Measurements from ENCODE around the gene IDH2. TPM values are rescaled to one million over a fixed set of nuclear protein-coding genes. Genes with fewer than 3 reads are reported as not detected.
A peak's percentile ranks its signal among the peaks of the same experiment; 100 is the strongest.
"Not testable (repeated sequence)": the region's sequence is repeated elsewhere in the genome, so short reads cannot be mapped to it uniquely, and the experiment has no call there.

Gene IDH2
- total RNA-seq, 1 experiment from 2014 or later, result 53.3 TPM

DNA sequence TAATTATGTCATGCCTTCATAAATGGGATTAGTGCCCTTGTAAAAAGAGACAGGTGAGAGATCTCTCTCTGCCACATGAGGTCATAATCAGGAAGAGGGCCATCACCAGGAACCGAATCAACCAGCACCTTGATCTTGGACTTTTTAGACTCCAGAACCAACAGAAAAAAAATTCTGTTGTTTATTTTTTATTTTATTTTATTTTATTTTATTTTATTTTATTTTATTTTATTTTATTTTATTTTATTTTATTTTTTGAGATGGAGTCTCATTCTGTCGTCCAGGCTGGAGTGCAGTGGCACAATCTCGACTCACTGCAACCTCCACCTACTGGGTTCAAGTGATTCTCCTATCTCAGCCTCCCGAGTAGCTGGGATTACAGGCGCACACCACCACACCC is 5.8 kb upstream of the IDH2 start:
- H3K9me3 Mint-ChIP-seq; ATAC-seq; H3K4me3 Mint-ChIP-seq; CTCF ChIA-PET; POLR2A ChIA-PET; H3K27ac Mint-ChIP-seq; H3K36me3 Mint-ChIP-seq; DNase-seq (ENCODE audit: low spot score): not testable (repeated sequence)
- peak; percentile 97 for TF ChIP-seq HMGA2 (CRISPR knock-in tag; IDR thresholded peaks at IDR 0.05)
- peaks cover 16% of the 10 kb centered on the region for H3K4me1 Mint-ChIP-seq
- H3K27me3 Mint-ChIP-seq (ENCODE audit: low read depth), result peaks cover 28% of the 10 kb centered on the region

DNA sequence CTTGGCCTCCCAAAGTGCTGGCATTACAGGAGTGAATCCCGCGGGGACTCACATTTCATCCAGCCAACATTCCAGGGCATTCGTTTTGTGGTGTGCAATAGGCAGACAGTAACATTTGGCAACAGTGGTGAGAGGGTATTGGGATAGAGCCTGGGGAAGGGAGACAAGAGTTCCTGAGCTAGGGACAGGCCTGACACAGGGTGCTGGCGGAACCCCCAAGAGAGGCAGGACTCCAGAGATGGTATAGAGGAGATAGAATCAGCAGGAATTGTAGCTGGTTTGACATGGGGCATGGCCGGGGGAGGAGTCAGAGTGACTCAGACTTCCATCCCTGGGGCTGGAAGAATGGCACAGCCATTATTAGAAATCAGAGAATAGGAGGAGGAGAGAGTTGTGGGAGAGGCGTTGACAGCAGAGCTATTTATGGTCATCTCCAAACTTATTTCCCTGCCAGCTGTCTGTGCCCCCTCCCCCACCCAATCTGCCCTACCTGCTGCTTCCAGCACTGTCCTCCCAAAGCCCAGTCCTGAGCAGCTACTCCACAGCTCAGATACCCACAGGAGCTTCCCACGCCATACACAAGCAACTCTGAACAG is 4.4 kb upstream of the IDH2 start:
- no peak overlapping the region for H3K4me3 Mint-ChIP-seq
- peaks cover 19% of the 10 kb centered on the region for H3K4me1 Mint-ChIP-seq
- H3K27me3 Mint-ChIP-seq (ENCODE audit: low read depth), result peaks cover 32% of the 10 kb centered on the region
- DNase-seq (ENCODE audit: low spot score) (no peak), ATAC-seq (no peak)
- TF ChIP-seq GTF2I (CRISPR knock-in tag; conservative IDR thresholded peaks at IDR 0.05) (no peak), KAT7 (CRISPR knock-in tag; IDR thresholded peaks at IDR 0.05; ENCODE audit: borderline replicate concordance) (no peak), ZNF671 (CRISPR knock-in tag; IDR thresholded peaks at IDR 0.05) (no peak)
- ChIA-PET POLR2A (interaction anchor here (0.7 kb wide), 1 partner anchor 46 kb away, joined by 4 read pairs; no protein-coding TSS in a partner anchor), CTCF (interaction anchor here (0.7 to 1.5 kb wide), 6 partner anchors 15 to 230 kb away, joined by 3 to 5 read pairs (median 3); no protein-coding TSS in a partner anchor)
- no peak overlapping the region for H3K27ac Mint-ChIP-seq
- no peaks in the 10 kb centered on the region for H3K36me3 Mint-ChIP-seq
- H3K9me3 Mint-ChIP-seq, result no peaks in the 10 kb centered on the region

DNA sequence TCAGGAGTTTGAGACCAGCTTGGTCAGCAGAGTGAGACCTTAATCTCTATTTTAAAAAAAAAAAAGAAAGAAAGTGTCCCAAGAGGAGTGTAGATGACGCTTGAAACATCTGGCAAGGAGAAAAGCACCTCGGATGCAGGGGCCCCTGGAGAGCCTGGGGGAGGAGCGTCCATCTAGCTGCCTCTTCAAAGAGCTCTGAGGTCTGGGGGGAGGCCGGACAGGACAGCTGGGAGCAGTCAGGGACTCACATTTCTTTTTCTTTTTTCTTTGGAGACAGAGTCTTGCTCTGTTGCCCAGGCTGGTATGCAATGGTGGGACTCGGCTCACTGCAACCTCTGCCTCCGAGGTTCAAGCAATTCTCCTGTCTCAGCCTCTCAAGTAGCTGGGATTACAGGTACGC is 3.3 kb upstream of the IDH2 start:
- Mint-ChIP-seq H3K9me3 (no peaks in the 10 kb centered on the region), H3K27ac (no peak overlapping the region)

DNA sequence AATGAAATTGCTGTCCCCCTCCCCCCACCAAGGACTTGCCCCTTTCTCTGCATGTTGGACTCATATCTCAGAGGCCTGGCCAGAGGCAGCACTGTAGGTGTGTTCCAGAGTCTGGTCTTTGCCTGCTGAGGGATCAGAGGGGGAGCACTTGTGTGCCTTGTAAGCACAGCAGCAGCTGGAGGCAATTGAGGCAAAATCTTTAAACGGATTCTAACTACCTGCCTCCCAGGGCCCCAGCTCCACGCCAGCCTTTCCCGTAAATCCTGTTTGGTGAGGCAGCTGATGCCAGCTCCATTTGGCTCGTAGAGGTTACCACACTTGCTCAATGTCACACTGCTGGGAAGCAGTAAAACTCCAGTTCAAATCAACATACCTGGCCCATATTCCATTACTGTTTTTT is 2.3 kb upstream of the IDH2 start:
- ATAC-seq, result no peak
- TF ChIP-seq SOX15 (CRISPR knock-in tag; IDR thresholded peaks at IDR 0.05), result no peak
- TF ChIP-seq ZNF138 (CRISPR knock-in tag; conservative IDR thresholded peaks at IDR 0.05), result no peak
- TF ChIP-seq, protein P1, sequence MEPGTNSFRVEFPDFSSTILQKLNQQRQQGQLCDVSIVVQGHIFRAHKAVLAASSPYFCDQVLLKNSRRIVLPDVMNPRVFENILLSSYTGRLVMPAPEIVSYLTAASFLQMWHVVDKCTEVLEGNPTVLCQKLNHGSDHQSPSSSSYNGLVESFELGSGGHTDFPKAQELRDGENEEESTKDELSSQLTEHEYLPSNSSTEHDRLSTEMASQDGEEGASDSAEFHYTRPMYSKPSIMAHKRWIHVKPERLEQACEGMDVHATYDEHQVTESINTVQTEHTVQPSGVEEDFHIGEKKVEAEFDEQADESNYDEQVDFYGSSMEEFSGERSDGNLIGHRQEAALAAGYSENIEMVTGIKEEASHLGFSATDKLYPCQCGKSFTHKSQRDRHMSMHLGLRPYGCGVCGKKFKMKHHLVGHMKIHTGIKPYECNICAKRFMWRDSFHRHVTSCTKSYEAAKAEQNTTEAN (CRISPR knock-in tag; IDR thresholded peaks at IDR 0.05), result no peak
- TF ChIP-seq, protein P2, sequence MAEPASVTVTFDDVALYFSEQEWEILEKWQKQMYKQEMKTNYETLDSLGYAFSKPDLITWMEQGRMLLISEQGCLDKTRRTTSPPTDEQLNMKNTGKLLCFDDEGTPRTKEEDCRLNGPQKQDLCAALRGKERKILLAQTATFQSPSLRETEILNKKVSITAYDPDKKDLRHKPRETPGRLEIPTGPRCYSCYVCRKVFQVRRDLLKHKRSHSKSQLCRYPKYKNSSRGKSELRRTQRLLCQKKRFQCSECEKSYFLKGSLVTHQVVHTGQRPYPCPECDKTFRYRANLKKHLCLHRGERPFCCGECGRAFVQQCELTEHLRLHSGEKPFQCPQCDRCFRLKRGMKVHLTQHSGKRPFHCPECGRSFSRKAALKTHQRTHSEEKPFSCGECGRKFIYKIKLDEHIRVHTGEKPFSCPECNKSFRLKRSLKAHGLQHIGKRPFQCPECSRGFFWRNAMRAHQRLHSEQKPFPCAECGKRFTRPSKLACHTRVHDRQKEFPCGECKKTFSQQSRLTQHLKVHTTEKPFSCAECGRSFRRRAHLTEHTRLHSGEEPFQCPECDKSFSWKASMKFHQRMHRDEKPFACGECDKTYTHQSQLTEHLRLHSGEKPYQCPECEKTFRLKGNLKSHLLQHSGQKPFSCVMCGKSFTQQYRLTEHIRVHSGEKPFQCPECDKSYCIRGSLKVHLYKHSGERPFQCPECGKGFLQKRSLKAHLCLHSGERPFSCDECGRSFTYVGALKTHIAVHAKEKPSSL (CRISPR knock-in tag; conservative IDR thresholded peaks at IDR 0.05), result no peak
- no peak for TF ChIP-seq HMGA2 (CRISPR knock-in tag; IDR thresholded peaks at IDR 0.05)
- TF ChIP-seq, protein P3, sequence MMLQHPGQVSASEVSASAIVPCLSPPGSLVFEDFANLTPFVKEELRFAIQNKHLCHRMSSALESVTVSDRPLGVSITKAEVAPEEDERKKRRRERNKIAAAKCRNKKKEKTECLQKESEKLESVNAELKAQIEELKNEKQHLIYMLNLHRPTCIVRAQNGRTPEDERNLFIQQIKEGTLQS (CRISPR knock-in tag; conservative IDR thresholded peaks at IDR 0.05), result no peak
- no peak for TF ChIP-seq ZNF121 (CRISPR knock-in tag; IDR thresholded peaks at IDR 0.05)
- TF ChIP-seq, protein P4, sequence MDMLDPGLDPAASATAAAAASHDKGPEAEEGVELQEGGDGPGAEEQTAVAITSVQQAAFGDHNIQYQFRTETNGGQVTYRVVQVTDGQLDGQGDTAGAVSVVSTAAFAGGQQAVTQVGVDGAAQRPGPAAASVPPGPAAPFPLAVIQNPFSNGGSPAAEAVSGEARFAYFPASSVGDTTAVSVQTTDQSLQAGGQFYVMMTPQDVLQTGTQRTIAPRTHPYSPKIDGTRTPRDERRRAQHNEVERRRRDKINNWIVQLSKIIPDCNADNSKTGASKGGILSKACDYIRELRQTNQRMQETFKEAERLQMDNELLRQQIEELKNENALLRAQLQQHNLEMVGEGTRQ (CRISPR knock-in tag; IDR thresholded peaks at IDR 0.05), result no peak
- TF ChIP-seq ZNF317 (CRISPR knock-in tag; IDR thresholded peaks at IDR 0.05; ENCODE audit: borderline replicate concordance, low read depth), result no peak
- no peak for TF ChIP-seq GABPB1 (CRISPR knock-in tag; IDR thresholded peaks at IDR 0.05)
- TF ChIP-seq FOXP1 (CRISPR knock-in tag; IDR thresholded peaks at IDR 0.05; ENCODE audit: borderline replicate concordance), result no peak
- ChIA-PET CTCF (no interaction called here), POLR2A (no interaction called here)
- Mint-ChIP-seq H3K9me3 (no peaks in the 10 kb centered on the region), H3K36me3 (no peaks in the 10 kb centered on the region), H3K4me3 (no peak overlapping the region), H3K27ac (no peak overlapping the region), H3K27me3 (ENCODE audit: low read depth) (peaks cover 41% of the 10 kb centered on the region), H3K4me1 (peaks cover 31% of the 10 kb centered on the region)
- no peak for DNase-seq (ENCODE audit: low spot score)

More for the DNA sequence above, 3.3 kb upstream of the IDH2 start:
- ATAC-seq (no peak), DNase-seq (ENCODE audit: low spot score) (no peak)
- Mint-ChIP-seq H3K4me1 (peaks cover 27% of the 10 kb centered on the region), H3K4me3 (no peak overlapping the region), H3K27me3 (ENCODE audit: low read depth) (peaks cover 41% of the 10 kb centered on the region), H3K36me3 (no peaks in the 10 kb centered on the region)
- no peak for TF ChIP-seq RELA (CRISPR knock-in tag; IDR thresholded peaks at IDR 0.05; ENCODE audit: borderline replicate concordance)
- CTCF ChIA-PET, result no interaction called here
- POLR2A ChIA-PET, result no interaction called here
